Measurements from ENCODE around the gene MANSC4. TPM values are rescaled to one million over a fixed set of nuclear protein-coding genes. Genes with fewer than 3 reads are reported as not detected.
A peak's percentile ranks its signal among the peaks of the same experiment; 100 is the strongest.

Gene MANSC4
- total and polyA plus RNA-seq, 4 donors = not detected

DNA sequence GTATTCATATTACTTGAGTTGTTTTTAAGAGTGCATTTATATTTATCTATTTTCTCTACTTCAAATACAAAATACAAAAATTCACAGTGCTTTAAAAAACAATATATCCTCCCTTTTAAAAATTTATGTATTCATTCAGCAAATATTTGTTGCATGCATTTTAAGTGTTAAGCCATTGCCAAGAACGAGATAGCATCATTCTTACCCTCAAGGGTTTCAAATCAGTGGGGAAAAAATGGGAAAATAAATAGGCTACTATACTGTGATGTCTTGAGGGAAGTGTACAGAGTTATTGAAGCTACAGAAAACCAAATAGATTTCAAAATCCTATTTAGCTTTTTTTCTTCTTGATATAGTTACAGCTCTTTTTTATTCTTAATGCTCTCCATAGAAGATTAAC is 46.2 kb downstream of the MANSC4 start:
- Histone ChIP-seq H3K9ac (ENCODE audit: low read depth in 1 of 2, low read length in 2 of 2) (no peak overlapping the region), H3K27me3 (ENCODE audit: control insufficient read depth in 4 of 4, insufficient read depth in 4 of 4, low read length in 3 of 4) (no peaks in the 10 kb centered on the region), H3K9me3 (ENCODE audit: control insufficient read depth in 4 of 4, low read length in 3 of 4) (no peaks in the 10 kb centered on the region), H3K4me3 (ENCODE audit: low read depth in 1 of 3, low read length in 3 of 3) (no peak overlapping the region), H3K27ac (ENCODE audit: low read depth in 1 of 2, low read length in 2 of 2) (no peak overlapping the region), H3K36me3 (ENCODE audit: control insufficient read depth in 4 of 4, insufficient read depth in 3 of 4, low read depth in 1 of 4, low read length in 3 of 4) (peaks cover 4 to 22% (median 9%) of the 10 kb centered on the region in 4 donors), H3K4me1 (ENCODE audit: control insufficient read depth in 4 of 4, insufficient read depth in 4 of 4, low read length in 3 of 4) (peaks cover 0 to 4% (median 0%) of the 10 kb centered on the region in 4 donors)
- TF ChIP-seq FOXA1 (IDR thresholded peaks at IDR 0.05) = no peak
- TF ChIP-seq YY1 (IDR thresholded peaks at IDR 0.05) = no peak
- TF ChIP-seq RAD21 (IDR thresholded peaks at IDR 0.05) = no peak
- no peak for TF ChIP-seq TAF1 (conservative IDR thresholded peaks at IDR 0.05)
- TF ChIP-seq, protein P1, sequence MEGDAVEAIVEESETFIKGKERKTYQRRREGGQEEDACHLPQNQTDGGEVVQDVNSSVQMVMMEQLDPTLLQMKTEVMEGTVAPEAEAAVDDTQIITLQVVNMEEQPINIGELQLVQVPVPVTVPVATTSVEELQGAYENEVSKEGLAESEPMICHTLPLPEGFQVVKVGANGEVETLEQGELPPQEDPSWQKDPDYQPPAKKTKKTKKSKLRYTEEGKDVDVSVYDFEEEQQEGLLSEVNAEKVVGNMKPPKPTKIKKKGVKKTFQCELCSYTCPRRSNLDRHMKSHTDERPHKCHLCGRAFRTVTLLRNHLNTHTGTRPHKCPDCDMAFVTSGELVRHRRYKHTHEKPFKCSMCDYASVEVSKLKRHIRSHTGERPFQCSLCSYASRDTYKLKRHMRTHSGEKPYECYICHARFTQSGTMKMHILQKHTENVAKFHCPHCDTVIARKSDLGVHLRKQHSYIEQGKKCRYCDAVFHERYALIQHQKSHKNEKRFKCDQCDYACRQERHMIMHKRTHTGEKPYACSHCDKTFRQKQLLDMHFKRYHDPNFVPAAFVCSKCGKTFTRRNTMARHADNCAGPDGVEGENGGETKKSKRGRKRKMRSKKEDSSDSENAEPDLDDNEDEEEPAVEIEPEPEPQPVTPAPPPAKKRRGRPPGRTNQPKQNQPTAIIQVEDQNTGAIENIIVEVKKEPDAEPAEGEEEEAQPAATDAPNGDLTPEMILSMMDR (IDR thresholded peaks at IDR 0.05; ENCODE audit: low read depth, low read length, missing input control) = no peak
- no peak for TF ChIP-seq SP1 (IDR thresholded peaks at IDR 0.05)
- TF ChIP-seq RXRA (IDR thresholded peaks at IDR 0.05) = no peak
- TF ChIP-seq EGR1 (IDR thresholded peaks at IDR 0.05; ENCODE audit: low read depth in 2 of 2) = no peak
- no peak for TF ChIP-seq GABPA (IDR thresholded peaks at IDR 0.05 in 1 of 2, conservative IDR thresholded peaks at IDR 0.05 in 1 of 2)
- no peak for TF ChIP-seq ATF3 (IDR thresholded peaks at IDR 0.05)
- no peak for TF ChIP-seq MAX (IDR thresholded peaks at IDR 0.05)
- TF ChIP-seq, protein P2, sequence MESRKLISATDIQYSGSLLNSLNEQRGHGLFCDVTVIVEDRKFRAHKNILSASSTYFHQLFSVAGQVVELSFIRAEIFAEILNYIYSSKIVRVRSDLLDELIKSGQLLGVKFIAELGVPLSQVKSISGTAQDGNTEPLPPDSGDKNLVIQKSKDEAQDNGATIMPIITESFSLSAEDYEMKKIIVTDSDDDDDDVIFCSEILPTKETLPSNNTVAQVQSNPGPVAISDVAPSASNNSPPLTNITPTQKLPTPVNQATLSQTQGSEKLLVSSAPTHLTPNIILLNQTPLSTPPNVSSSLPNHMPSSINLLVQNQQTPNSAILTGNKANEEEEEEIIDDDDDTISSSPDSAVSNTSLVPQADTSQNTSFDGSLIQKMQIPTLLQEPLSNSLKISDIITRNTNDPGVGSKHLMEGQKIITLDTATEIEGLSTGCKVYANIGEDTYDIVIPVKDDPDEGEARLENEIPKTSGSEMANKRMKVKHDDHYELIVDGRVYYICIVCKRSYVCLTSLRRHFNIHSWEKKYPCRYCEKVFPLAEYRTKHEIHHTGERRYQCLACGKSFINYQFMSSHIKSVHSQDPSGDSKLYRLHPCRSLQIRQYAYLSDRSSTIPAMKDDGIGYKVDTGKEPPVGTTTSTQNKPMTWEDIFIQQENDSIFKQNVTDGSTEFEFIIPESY (IDR thresholded peaks at IDR 0.05) = no peak
- TF ChIP-seq, protein P3, sequence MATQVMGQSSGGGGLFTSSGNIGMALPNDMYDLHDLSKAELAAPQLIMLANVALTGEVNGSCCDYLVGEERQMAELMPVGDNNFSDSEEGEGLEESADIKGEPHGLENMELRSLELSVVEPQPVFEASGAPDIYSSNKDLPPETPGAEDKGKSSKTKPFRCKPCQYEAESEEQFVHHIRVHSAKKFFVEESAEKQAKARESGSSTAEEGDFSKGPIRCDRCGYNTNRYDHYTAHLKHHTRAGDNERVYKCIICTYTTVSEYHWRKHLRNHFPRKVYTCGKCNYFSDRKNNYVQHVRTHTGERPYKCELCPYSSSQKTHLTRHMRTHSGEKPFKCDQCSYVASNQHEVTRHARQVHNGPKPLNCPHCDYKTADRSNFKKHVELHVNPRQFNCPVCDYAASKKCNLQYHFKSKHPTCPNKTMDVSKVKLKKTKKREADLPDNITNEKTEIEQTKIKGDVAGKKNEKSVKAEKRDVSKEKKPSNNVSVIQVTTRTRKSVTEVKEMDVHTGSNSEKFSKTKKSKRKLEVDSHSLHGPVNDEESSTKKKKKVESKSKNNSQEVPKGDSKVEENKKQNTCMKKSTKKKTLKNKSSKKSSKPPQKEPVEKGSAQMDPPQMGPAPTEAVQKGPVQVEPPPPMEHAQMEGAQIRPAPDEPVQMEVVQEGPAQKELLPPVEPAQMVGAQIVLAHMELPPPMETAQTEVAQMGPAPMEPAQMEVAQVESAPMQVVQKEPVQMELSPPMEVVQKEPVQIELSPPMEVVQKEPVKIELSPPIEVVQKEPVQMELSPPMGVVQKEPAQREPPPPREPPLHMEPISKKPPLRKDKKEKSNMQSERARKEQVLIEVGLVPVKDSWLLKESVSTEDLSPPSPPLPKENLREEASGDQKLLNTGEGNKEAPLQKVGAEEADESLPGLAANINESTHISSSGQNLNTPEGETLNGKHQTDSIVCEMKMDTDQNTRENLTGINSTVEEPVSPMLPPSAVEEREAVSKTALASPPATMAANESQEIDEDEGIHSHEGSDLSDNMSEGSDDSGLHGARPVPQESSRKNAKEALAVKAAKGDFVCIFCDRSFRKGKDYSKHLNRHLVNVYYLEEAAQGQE (IDR thresholded peaks at IDR 0.05) = no peak
- TF ChIP-seq FOXA2 (IDR thresholded peaks at IDR 0.05) = no peak
- no peak for DNase-seq (ENCODE audit: low spot score)
- 99% methylated on average over 1 of the region's 1 CpG for WGBS

- Histone ChIP-seq H3K27me3 (ENCODE audit: control insufficient read depth in 4 of 4, insufficient read depth in 4 of 4, low read length in 3 of 4) (no peaks in the 10 kb centered on the region), H3K27ac (ENCODE audit: low read depth in 1 of 2, low read length in 2 of 2) (no peak overlapping the region), H3K9ac (ENCODE audit: low read depth in 1 of 2, low read length in 2 of 2) (no peak overlapping the region), H3K9me3 (ENCODE audit: control insufficient read depth in 4 of 4, low read length in 3 of 4) (no peaks in the 10 kb centered on the region), H3K4me1 (ENCODE audit: control insufficient read depth in 4 of 4, insufficient read depth in 4 of 4, low read length in 3 of 4) (peaks cover 0 to 4% (median 0%) of the 10 kb centered on the region in 4 donors), H3K36me3 (ENCODE audit: control insufficient read depth in 4 of 4, insufficient read depth in 3 of 4, low read depth in 1 of 4, low read length in 3 of 4) (peaks cover 4 to 22% (median 10%) of the 10 kb centered on the region in 4 donors), H3K4me3 (ENCODE audit: low read depth in 1 of 3, low read length in 3 of 3) (no peak overlapping the region)
- no peak for DNase-seq (ENCODE audit: low spot score)
- 24% methylated on average over 3 of the region's 3 CpGs for WGBS
- TF ChIP-seq, protein P1 (IDR thresholded peaks at IDR 0.05; ENCODE audit: low read depth, low read length, missing input control) = peak; percentile 93
- TF ChIP-seq, protein P3 (IDR thresholded peaks at IDR 0.05) = no peak
- TF ChIP-seq RXRA (IDR thresholded peaks at IDR 0.05) (no peak), RAD21 (IDR thresholded peaks at IDR 0.05) (peak; percentile 94 to 95), SP1 (IDR thresholded peaks at IDR 0.05) (no peak), MAX (IDR thresholded peaks at IDR 0.05) (no peak)
Observed at GRCh38 chr12:27733052-27733656, 46.9 kb downstream of the MANSC4 start.
